Left lung (tissue), 10 donors: ENCODE results near the gene BFAR. TPM values are rescaled to one million over a fixed set of nuclear protein-coding genes. Genes with fewer than 3 reads are reported as not detected.
"Not testable (repeated sequence)": the region's sequence is repeated elsewhere in the genome, so short reads cannot be mapped to it uniquely, and the experiment has no call there.

ENCODE experiments used
- ATAC-seq: fragments of 200-7000 bp; cut with Tn5 transposase; one replicate; pipeline ENCODE4 v1.9.1; 2020; ENCODE audit warnings: moderate library complexity
- DNase-seq, 4 donors: peaks; one replicate each; pipeline ENCODE4 v3.0.0-alpha.2; 2013 to 2020
- H3K27ac ChIP-seq, 2 donors: fragments of 200-600 bp; sonication (generic) in 1 of 2; one replicate each; pipeline versions ENCODE4 v1.5.0 to v1.8.0; 2020 to 2021
- H3K27me3 ChIP-seq, 2 donors: fragments of 200-600 bp; sonication (generic) in 1 of 2; one replicate each; pipeline versions ENCODE4 v1.5.0 to v1.8.0; 2020 to 2021
- H3K36me3 ChIP-seq, 2 donors: fragments of 200-600 bp; sonication (generic) in 1 of 2; one replicate each; pipeline versions ENCODE4 v1.5.0 to v1.8.0; 2020 to 2021
- H3K4me1 ChIP-seq, 2 donors: fragments of 200-600 bp; one replicate each; pipeline ENCODE4 v1.8.0; 2021
- H3K4me3 ChIP-seq, 2 donors: fragments of 200-600 bp; sonication (generic) in 1 of 2; one replicate each; pipeline versions ENCODE4 v1.5.0 to v1.8.0; 2020 to 2021; ENCODE audit warnings: mild to moderate bottlenecking in 1 of 2
- H3K9me3 ChIP-seq, 2 donors: fragments of 200-600 bp; sonication (generic) in 1 of 2; one replicate each; pipeline versions ENCODE4 v1.5.0 to v1.8.0; 2020 to 2021
- CTCF ChIP-seq, 2 donors: fragments of 200-600 bp; sonication (generic) in 1 of 2; IDR thresholded peaks; one replicate each; pipeline versions ENCODE4 v1.5.0 to v1.8.0; 2021; ENCODE audit warnings: antibody characterized with exemption in 2 of 2
- intact Hi-C, 2 donors: fragments of 100-400 bp; cut with DNase I; formaldehyde crosslinking; loops; one replicate each; pipeline versions ENCODE4 v1.11.2 to v1.14.2; 2022
- polyA plus RNA-seq, 6 donors: library from polyadenylated mRNA; unstranded; fragments of 120-200 nt; gene quantifications; one replicate each; pipeline ENCODE4 v1.2.1, GENCODE V29; 2013; ENCODE audit not compliant: insufficient read length in 6 of 6
- total RNA-seq, 2 donors: library from RNA; stranded (reverse); fragmentation: NEBNext Ultra II Directional; extraction: Animal tissue kit (Norgen Biotek cat#: 25700); gene quantifications; one replicate each; pipeline ENCODE4 v1.2.1, GENCODE V29; 2021
- donor health status: DM: no; HTN: yes; CAD: no.
- donor health status: DM: no; HTN: no; CAD: no.

BFAR gene
- total and polyA plus RNA-seq, 8 donors: 55.5 to 76.2 (median 66.7) TPM

- no peaks in the 10 kb centered on the region for H3K9me3 ChIP-seq
- H3K27ac ChIP-seq: no peak overlapping the region
- ATAC-seq (no peak), DNase-seq (no peak)
- H3K4me1 ChIP-seq: no peaks in the 10 kb centered on the region
- no peak overlapping the region for H3K4me3 ChIP-seq
- no peaks in the 10 kb centered on the region for H3K36me3 ChIP-seq
- no peak for TF ChIP-seq CTCF (IDR thresholded peaks at IDR 0.05)
- no peaks in the 10 kb centered on the region for H3K27me3 ChIP-seq
- intact Hi-C loops: no loop called here
These were observed 44.9 kb downstream of the BFAR start for GRCh38 chr16:14677627-14678026.

GRCh38 chr16:14678748-14679497 lies 46.2 kb downstream of the BFAR start:
- intact Hi-C loops: no loop called here
- Histone ChIP-seq H3K27ac (no peak overlapping the region), H3K9me3 (no peaks in the 10 kb centered on the region), H3K36me3 (no peaks in the 10 kb centered on the region), H3K27me3 (no peaks in the 10 kb centered on the region), H3K4me1 (no peaks in the 10 kb centered on the region), H3K4me3 (no peak overlapping the region)
- DNase-seq (no peak), ATAC-seq (no peak)
- no peak for TF ChIP-seq CTCF (IDR thresholded peaks at IDR 0.05)

GRCh38 chr16:14680396-14680795 lies 47.6 kb downstream of the BFAR start:
- H3K27ac ChIP-seq, H3K27me3 ChIP-seq, DNase-seq, intact Hi-C loops, H3K9me3 ChIP-seq, H3K36me3 ChIP-seq, H3K4me3 ChIP-seq, ATAC-seq, H3K4me1 ChIP-seq: not testable (repeated sequence)

- Histone ChIP-seq H3K9me3 (no peaks in the 10 kb centered on the region), H3K36me3 (no peaks in the 10 kb centered on the region), H3K4me3 (no peak overlapping the region), H3K27me3 (no peaks in the 10 kb centered on the region), H3K27ac (no peak overlapping the region), H3K4me1 (no peaks in the 10 kb centered on the region)
- intact Hi-C loops: no loop called here
- DNase-seq (no peak), ATAC-seq (no peak)
- TF ChIP-seq CTCF (IDR thresholded peaks at IDR 0.05): no peak
These were observed 48.4 kb downstream of the BFAR start for GRCh38 chr16:14681115-14681514.

GRCh38 chr16:14682121-14682520 lies 49.4 kb downstream of the BFAR start:
- DNase-seq: no peak
- H3K4me1 ChIP-seq: no peaks in the 10 kb centered on the region
- H3K4me3 ChIP-seq: no peak overlapping the region
- no peaks in the 10 kb centered on the region for H3K9me3 ChIP-seq
- no peak for ATAC-seq
- H3K27ac ChIP-seq: no peak overlapping the region
- intact Hi-C loops: no loop called here
- TF ChIP-seq CTCF (IDR thresholded peaks at IDR 0.05): no peak
- H3K27me3 ChIP-seq: no peaks in the 10 kb centered on the region
- no peaks in the 10 kb centered on the region for H3K36me3 ChIP-seq

- intact Hi-C loops, H3K27me3 ChIP-seq, H3K36me3 ChIP-seq, H3K4me3 ChIP-seq, DNase-seq, H3K4me1 ChIP-seq, H3K9me3 ChIP-seq: not testable (repeated sequence)
- peak overlapping the region in 1 of 2 donors; percentile 11 for H3K27ac ChIP-seq
- ATAC-seq: peak; percentile 84
These were observed 53.4 kb downstream of the BFAR start for GRCh38 chr16:14685870-14686793.

DNA sequence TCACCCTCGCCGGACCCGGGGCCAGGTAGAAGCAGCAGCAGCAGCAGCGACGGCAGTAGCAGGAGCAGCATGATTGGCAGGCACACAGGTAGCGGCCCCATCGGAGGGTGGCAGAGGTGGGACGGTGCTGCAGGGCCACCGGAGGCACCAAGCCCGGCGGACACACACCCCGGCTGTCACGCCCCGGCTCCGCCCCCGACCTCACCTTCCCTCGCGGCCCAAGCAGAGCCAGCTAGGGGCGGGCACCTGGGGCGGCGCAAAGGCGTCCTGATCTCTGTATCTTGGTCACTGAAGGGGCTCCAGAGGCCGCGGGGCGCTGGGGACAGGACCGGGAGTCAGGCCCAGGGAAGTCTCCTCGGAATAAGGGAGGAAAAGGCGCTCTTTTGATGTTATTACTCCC lies 61.4 kb downstream of the BFAR start, which contains the start of gene PLA2G10:
PLA2G10 (minus strand) TSS at position 180 of the 400 bp plus-strand sequence; CDS start at position 101, 79 bp downstream.
- H3K9me3 ChIP-seq, DNase-seq, H3K36me3 ChIP-seq, H3K4me1 ChIP-seq, H3K4me3 ChIP-seq, intact Hi-C loops, H3K27ac ChIP-seq, H3K27me3 ChIP-seq: not testable (repeated sequence)
- ATAC-seq: peak; percentile 96

DNA sequence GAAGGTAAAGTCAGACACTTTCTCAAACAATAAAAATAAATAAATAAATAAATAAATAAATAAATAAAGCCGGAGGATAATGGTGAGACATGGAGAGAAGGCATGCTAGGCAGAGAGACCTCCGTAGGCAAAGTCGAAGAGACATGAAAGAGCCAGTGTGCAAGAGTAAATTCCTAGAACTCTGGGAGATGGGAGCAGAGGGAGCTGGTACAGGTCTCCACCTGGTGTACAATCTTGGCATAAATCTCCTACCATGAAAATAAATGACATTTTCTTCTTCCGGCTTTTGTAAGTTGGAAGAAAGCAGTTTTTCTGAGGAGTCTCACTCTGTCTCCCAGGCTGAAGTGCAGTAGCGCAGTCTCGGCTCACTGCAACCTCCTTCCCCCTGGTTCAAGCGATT lies 69.1 kb downstream of the BFAR start:
- DNase-seq, H3K9me3 ChIP-seq, H3K27ac ChIP-seq, H3K4me3 ChIP-seq, H3K36me3 ChIP-seq, H3K4me1 ChIP-seq, H3K27me3 ChIP-seq, intact Hi-C loops: not testable (repeated sequence)
- peak; percentile 47 for ATAC-seq

DNA sequence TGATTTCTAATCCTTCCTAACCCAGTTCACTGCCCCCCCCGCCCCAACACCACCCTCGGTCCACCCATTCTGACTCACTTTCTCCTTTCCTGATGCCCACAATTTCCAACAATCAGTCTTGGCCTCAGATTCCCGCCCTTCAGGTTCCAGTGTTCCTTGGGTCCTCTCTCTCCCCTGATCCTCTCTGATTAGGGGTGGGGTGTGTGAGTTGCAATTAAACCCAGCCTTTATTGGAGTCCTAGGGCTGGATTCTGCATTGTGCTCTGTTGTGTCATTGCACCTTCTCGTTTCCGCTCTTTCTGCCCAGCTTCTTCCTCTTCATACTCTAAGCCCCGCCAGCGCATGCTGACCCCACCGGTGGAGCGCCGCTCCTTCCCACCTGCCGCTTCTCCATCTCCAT lies 69.9 kb downstream of the BFAR start:
- DNase-seq, intact Hi-C loops, ATAC-seq, H3K4me1 ChIP-seq, H3K4me3 ChIP-seq, H3K9me3 ChIP-seq, H3K27ac ChIP-seq, H3K36me3 ChIP-seq, H3K27me3 ChIP-seq: not testable (repeated sequence)
